ENCODE measurements around the gene SCNN1G.

SCNN1G gene, protein sequence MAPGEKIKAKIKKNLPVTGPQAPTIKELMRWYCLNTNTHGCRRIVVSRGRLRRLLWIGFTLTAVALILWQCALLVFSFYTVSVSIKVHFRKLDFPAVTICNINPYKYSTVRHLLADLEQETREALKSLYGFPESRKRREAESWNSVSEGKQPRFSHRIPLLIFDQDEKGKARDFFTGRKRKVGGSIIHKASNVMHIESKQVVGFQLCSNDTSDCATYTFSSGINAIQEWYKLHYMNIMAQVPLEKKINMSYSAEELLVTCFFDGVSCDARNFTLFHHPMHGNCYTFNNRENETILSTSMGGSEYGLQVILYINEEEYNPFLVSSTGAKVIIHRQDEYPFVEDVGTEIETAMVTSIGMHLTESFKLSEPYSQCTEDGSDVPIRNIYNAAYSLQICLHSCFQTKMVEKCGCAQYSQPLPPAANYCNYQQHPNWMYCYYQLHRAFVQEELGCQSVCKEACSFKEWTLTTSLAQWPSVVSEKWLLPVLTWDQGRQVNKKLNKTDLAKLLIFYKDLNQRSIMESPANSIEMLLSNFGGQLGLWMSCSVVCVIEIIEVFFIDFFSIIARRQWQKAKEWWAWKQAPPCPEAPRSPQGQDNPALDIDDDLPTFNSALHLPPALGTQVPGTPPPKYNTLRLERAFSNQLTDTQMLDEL

GRCh38 chr16:23182679-23183542 lies at the start of gene SCNN1G:
TSS of gene SCNN1G (plus strand) at chr16:23182745. CDS start at chr16:23186272, 3,527 bp downstream.
- H3K4me3 ChIP-seq (ENCODE audit: low read length): peak within 1 kb of the TSS; percentile 49
- TF ChIP-seq CTCF (IDR thresholded peaks at IDR 0.05; ENCODE audit: insufficient read depth, low read depth, low read length, missing control alignments): no peak
- DNase-seq (ENCODE audit: low read depth): no peak

DNA sequence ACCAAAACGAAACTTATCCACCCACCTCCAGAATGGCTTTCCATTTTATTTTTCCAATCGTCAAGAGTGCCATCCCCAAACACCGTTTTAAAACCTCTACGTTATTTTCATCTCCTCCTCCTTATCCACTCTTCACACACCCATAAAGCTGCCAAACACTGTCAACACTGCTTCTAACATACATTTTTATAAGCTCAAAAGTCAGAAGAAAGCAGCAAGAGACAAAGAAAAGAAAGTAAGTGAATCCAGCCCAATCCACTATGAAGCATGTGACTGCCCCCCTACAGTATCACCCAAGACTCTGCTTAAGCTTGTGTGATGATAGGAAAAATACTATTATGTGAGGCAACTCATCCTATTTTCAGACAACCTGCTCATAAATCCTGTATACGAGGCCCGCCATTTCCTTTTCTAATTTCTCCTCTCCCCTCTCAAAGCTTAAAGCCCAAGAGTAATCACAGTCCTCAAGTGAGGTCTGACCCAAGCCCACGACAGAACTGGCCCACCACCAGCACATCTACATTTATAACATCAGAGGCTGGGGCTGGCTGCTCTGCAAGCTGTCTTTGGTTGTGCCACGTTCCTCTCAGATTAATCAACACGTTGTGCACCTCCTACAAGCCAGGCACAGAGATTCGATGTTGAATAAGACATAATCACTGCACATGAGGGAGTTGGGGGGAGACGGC lies 49.6 kb upstream of the SCNN1G start:
- no peak for DNase-seq (ENCODE audit: low read depth)
- no peak overlapping the region for H3K4me3 ChIP-seq (ENCODE audit: low read length)
- TF ChIP-seq CTCF (IDR thresholded peaks at IDR 0.05; ENCODE audit: insufficient read depth, low read depth, low read length, missing control alignments): no peak

GRCh38 chr16:23134274-23134673 lies 48.3 kb upstream of the SCNN1G start:
- no peak for DNase-seq (ENCODE audit: low read depth)
- no peak overlapping the region for H3K4me3 ChIP-seq (ENCODE audit: low read length)
- TF ChIP-seq CTCF (IDR thresholded peaks at IDR 0.05; ENCODE audit: insufficient read depth, low read depth, low read length, missing control alignments): no peak

GRCh38 chr16:23137256-23137655 lies 45.3 kb upstream of the SCNN1G start:
- no peak for TF ChIP-seq CTCF (IDR thresholded peaks at IDR 0.05; ENCODE audit: insufficient read depth, low read depth, low read length, missing control alignments)
- DNase-seq (ENCODE audit: low read depth): no peak
- H3K4me3 ChIP-seq (ENCODE audit: low read length): no peak overlapping the region

GRCh38 chr16:23137818-23138217 lies 44.7 kb upstream of the SCNN1G start:
- no peak for DNase-seq (ENCODE audit: low read depth)
- TF ChIP-seq CTCF (IDR thresholded peaks at IDR 0.05; ENCODE audit: insufficient read depth, low read depth, low read length, missing control alignments): no peak
- H3K4me3 ChIP-seq (ENCODE audit: low read length): no peak overlapping the region

DNA sequence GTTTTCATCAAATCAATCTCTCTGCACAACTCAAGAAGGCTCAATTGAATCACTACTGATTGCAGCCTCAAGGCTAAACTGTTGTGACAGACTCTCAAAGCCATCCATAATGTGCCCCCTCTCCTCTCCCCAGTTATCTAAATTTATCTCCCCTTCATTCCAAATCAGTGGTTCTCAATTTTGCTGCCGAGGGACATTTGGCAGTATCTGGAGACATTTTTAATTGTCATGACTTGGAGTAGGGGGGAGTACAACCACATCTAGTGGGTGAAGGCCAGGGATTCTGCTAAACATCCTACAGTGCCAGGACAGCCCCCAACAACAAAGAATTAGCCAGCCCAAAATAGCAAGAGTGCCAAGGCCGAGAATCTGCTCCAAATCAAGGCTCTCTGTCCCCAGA lies 42.4 kb upstream of the SCNN1G start:
- DNase-seq (ENCODE audit: low read depth): no peak
- no peak overlapping the region for H3K4me3 ChIP-seq (ENCODE audit: low read length)
- TF ChIP-seq CTCF (IDR thresholded peaks at IDR 0.05; ENCODE audit: insufficient read depth, low read depth, low read length, missing control alignments): no peak

Data from epithelial cell of esophagus (primary cell).